CD14-positive monocyte (primary cell): ENCODE data around the gene MAN1C1. TPM values are rescaled to one million over a fixed set of nuclear protein-coding genes. Genes with fewer than 3 reads are reported as not detected.

ENCODE experiments used
- DNase-seq, 3 donors: peaks; one replicate each; pipeline ENCODE4 v3.0.0-alpha.2; 2011 to 2022
- H2AFZ ChIP-seq: 2 replicates; pipeline ENCODE4 v1.6.0; 2012; ENCODE audit warnings: mild to moderate bottlenecking, low read depth, low read length, inconsistent platforms; ENCODE audit not compliant: insufficient read depth, poor library complexity, severe bottlenecking
- H3K27ac ChIP-seq, 2 donors: 1 replicate in 1 of 2; 2 replicates in 1 of 2; pipeline ENCODE4 v1.5.1; 2012 to 2013; ENCODE audit warnings: low read length in 2 of 2, control low read depth in 1 of 2, inconsistent platforms in 1 of 2, low read depth in 1 of 2, mild to moderate bottlenecking in 1 of 2
- H3K27me3 ChIP-seq, 2 donors: one replicate each; pipeline versions ENCODE4 v1.6.0 to v1.6.1; 2011 to 2013; ENCODE audit warnings: low read length in 2 of 2; ENCODE audit not compliant: control insufficient read depth in 2 of 2, insufficient read depth in 2 of 2
- H3K36me3 ChIP-seq, 2 donors: replicated peaks in 1 of 2; 1 replicate in 1 of 2; 2 replicates in 1 of 2; pipeline versions ENCODE4 v1.5.1 to v1.6.1; 2012 to 2013; ENCODE audit warnings: low read length in 2 of 2, control low read depth in 1 of 2, inconsistent platforms in 1 of 2, mild to moderate bottlenecking in 1 of 2; ENCODE audit not compliant: insufficient read depth in 2 of 2, control insufficient read depth in 1 of 2
- H3K4me1 ChIP-seq, 2 donors: 1 replicate in 1 of 2; 2 replicates in 1 of 2; pipeline versions ENCODE4 v1.5.1 to v1.6.1; 2012 to 2013; ENCODE audit warnings: low read length in 2 of 2, control low read depth in 1 of 2, inconsistent platforms in 1 of 2, mild to moderate bottlenecking in 1 of 2, moderate library complexity in 1 of 2; ENCODE audit not compliant: insufficient read depth in 2 of 2, control insufficient read depth in 1 of 2
- H3K4me2 ChIP-seq: replicated peaks from 2 replicates; pipeline ENCODE3; 2012; ENCODE audit warnings: low read length, moderate library complexity, mild to moderate bottlenecking; ENCODE audit not compliant: poor library complexity, severe bottlenecking; ENCODE audit errors: extremely low read depth
- H3K4me3 ChIP-seq, 3 experiments: fragments of 200-600 bp in 1 of 3; sonication (generic) in 1 of 3; replicated peaks in 1 of 3; 1 replicate in 2 of 3; 2 replicates in 1 of 3; pipeline ENCODE4 v1.5.1; 2011 to 2013; ENCODE audit warnings: low read length in 3 of 3, mild to moderate bottlenecking in 3 of 3, control low read depth in 2 of 3, low read depth in 2 of 3, inconsistent platforms in 1 of 3, moderate library complexity in 1 of 3
- H3K79me2 ChIP-seq: 2 replicates; pipeline ENCODE4 v1.6.0; 2012; ENCODE audit warnings: mild to moderate bottlenecking, control low read depth, inconsistent platforms, low read length, moderate library complexity; ENCODE audit not compliant: insufficient read depth
- H3K9ac ChIP-seq: 2 replicates; pipeline ENCODE4 v1.6.0; 2017; ENCODE audit warnings: low read length, mild to moderate bottlenecking; ENCODE audit not compliant: insufficient read depth, poor library complexity, severe bottlenecking
- H3K9me3 ChIP-seq, 2 donors: replicated peaks in 1 of 2; 1 replicate in 1 of 2; 2 replicates in 1 of 2; pipeline versions ENCODE4 v1.5.1 to v1.6.1; 2012 to 2013; ENCODE audit warnings: low read length in 2 of 2, control low read depth in 1 of 2; ENCODE audit not compliant: control insufficient read depth in 1 of 2, insufficient read depth in 1 of 2
- H4K20me1 ChIP-seq: 2 replicates; pipeline ENCODE4 v1.6.0; 2012; ENCODE audit warnings: mild to moderate bottlenecking, low read length, control low read depth, moderate library complexity; ENCODE audit not compliant: insufficient read depth
- H3K27ac Mint-ChIP-seq, 7 donors: one replicate each; pipeline ENCODE4 v1.8.0; 2020; ENCODE audit warnings: mild to moderate bottlenecking in 7 of 7, mixed read lengths in 7 of 7, moderate library complexity in 6 of 7, inconsistent platforms in 2 of 7
- H3K27me3 Mint-ChIP-seq, 3 donors: one replicate each; pipeline ENCODE4 v1.8.0; 2021 to 2022; ENCODE audit warnings: low read depth in 3 of 3, mild to moderate bottlenecking in 3 of 3, mixed read lengths in 3 of 3, moderate library complexity in 3 of 3, inconsistent platforms in 1 of 3
- H3K36me3 Mint-ChIP-seq, 2 donors: one replicate each; pipeline ENCODE4 v1.8.0; 2020; ENCODE audit warnings: mixed read lengths in 2 of 2, inconsistent platforms in 1 of 2, mild to moderate bottlenecking in 1 of 2
- H3K4me1 Mint-ChIP-seq: one replicate; pipeline ENCODE4 v1.8.0; 2020; ENCODE audit warnings: mild to moderate bottlenecking, mixed read lengths
- H3K4me3 Mint-ChIP-seq, 2 donors: one replicate each; pipeline ENCODE4 v1.8.0; 2020; ENCODE audit warnings: mild to moderate bottlenecking in 2 of 2, mixed read lengths in 2 of 2, moderate library complexity in 1 of 2
- H3K9me3 Mint-ChIP-seq, 7 donors: one replicate each; pipeline ENCODE4 v1.8.0; 2020 to 2022; ENCODE audit warnings: mixed read lengths in 7 of 7, mild to moderate bottlenecking in 6 of 7, moderate library complexity in 6 of 7, inconsistent platforms in 2 of 7
- CTCF ChIP-seq: fragments of 200-600 bp; IDR thresholded peaks from one replicate; pipeline ENCODE4 v1.8.0; 2022; ENCODE audit warnings: antibody characterized with exemption, mild to moderate bottlenecking
- WGBS: methylation state at CpG from one replicate; pipeline ENCODE4 v1.1.5; 2013; ENCODE audit warnings: missing lambda C conversion rate; ENCODE audit not compliant: insufficient coverage; 5-methylcytosine and 5-hydroxymethylcytosine counted together
- intact Hi-C, 2 donors: fragments of 100-400 bp; cut with micrococcal nuclease; formaldehyde crosslinking; loops; one replicate each; pipeline versions ENCODE4 v1.15.0 to v1.15.1; 2023
- polyA plus RNA-seq, 3 donors: library from polyadenylated mRNA; depleted of rRNA in 1 of 3; unstranded in 2 of 3; stranded (reverse) in 1 of 3; fragments of 300-500 nt in 2 of 3; fragments of >200 nt in 1 of 3; fragmentation: Illumina TruSeq in 2 of 3; gene quantifications; 1 replicate in 2 of 3; 2 replicates in 1 of 3; pipeline ENCODE4 v1.2.3, GENCODE V29; 2012 to 2021

MAN1C1 gene
- polyA plus RNA-seq, 3 donors = 1.2 to 7.2 (median 1.7) TPM

- Mint-ChIP-seq H3K9me3 (peaks cover 5 to 19% (median 7%) of the 10 kb centered on the region in 7 donors), H3K36me3 (peaks cover 0 to 3% of the 10 kb centered on the region in 2 donors), H3K4me3 (no peak overlapping the region), H3K27ac (no peak overlapping the region), H3K4me1 (no peaks in the 10 kb centered on the region), H3K27me3 (peaks cover 0 to 1% (median 0%) of the 10 kb centered on the region in 3 donors)
- no peak for DNase-seq
- H3K9me3 ChIP-seq = peaks cover 6 to 8% of the 10 kb centered on the region in 2 donors
- intact Hi-C loops = no loop called here
- H3K36me3 ChIP-seq = no peaks in the 10 kb centered on the region
- no peak overlapping the region for H2AFZ ChIP-seq
- no peaks in the 10 kb centered on the region for H3K27me3 ChIP-seq
- no peak overlapping the region for H3K4me3 ChIP-seq
- H3K9ac ChIP-seq = no peak overlapping the region
- no peak for TF ChIP-seq CTCF
- H3K27ac ChIP-seq = no peak overlapping the region
- no peaks in the 10 kb centered on the region for H3K79me2 ChIP-seq
- H3K4me2 ChIP-seq = no peak overlapping the region
- no peaks in the 10 kb centered on the region for H3K4me1 ChIP-seq
- no CpG with 5 or more reads among the region's 2 CpGs for WGBS
- peaks cover 11% of the 10 kb centered on the region for H4K20me1 ChIP-seq
These were observed 102.1 kb downstream of the MAN1C1 start for GRCh38 chr1:25718732-25719131.

- TF ChIP-seq CTCF = no peak
- H2AFZ ChIP-seq = no peak overlapping the region
- H3K27ac ChIP-seq = no peak overlapping the region
- no peak overlapping the region for H3K9ac ChIP-seq
- H3K4me1 Mint-ChIP-seq = no peaks in the 10 kb centered on the region
- no peak overlapping the region for H3K27ac Mint-ChIP-seq
- no peaks in the 10 kb centered on the region for H3K4me1 ChIP-seq
- H3K4me3 ChIP-seq = no peak overlapping the region
- no peaks in the 10 kb centered on the region for H3K36me3 ChIP-seq
- H4K20me1 ChIP-seq = peaks cover 11% of the 10 kb centered on the region
- no peak overlapping the region for H3K4me3 Mint-ChIP-seq
- WGBS = no CpG with 5 or more reads among the region's 5 CpGs
- no peaks in the 10 kb centered on the region for H3K27me3 ChIP-seq
- no peak overlapping the region for H3K4me2 ChIP-seq
- peaks cover 3 to 4% of the 10 kb centered on the region in 2 donors for H3K9me3 ChIP-seq
- peaks cover 0 to 3% of the 10 kb centered on the region in 2 donors for H3K36me3 Mint-ChIP-seq
- H3K79me2 ChIP-seq = no peaks in the 10 kb centered on the region
- H3K9me3 Mint-ChIP-seq = peaks cover 3 to 14% (median 4%) of the 10 kb centered on the region in 7 donors
- no peak for DNase-seq
- intact Hi-C loops = no loop called here
- H3K27me3 Mint-ChIP-seq = peaks cover 0 to 2% (median 0%) of the 10 kb centered on the region in 3 donors
These were observed 104.0 kb downstream of the MAN1C1 start for GRCh38 chr1:25720624-25721023.
